Activated CD4-positive, alpha-beta T cell treated with anti-CD3 and anti-CD28 coated beads, Interleukin-2, amount 10 ng/mL, durations not matched to agents 7 days and 5 days (primary cell): ENCODE results near the gene DNAJC5G. TPM values are rescaled to one million over a fixed set of nuclear protein-coding genes. Genes with fewer than 3 reads are reported as not detected.

Experiments used
- CTCF ChIA-PET: fragments of 350-600 bp; sonication (Branson Sonifier 250); formaldehyde crosslinking; loops from one replicate; lab custom pipeline; 2021; ENCODE audit warnings: antibody characterized with exemption; lab: Charles Lee
- POLR2A ChIA-PET: fragments of 350-600 bp; sonication (Branson Sonifier 250); formaldehyde crosslinking; loops from one replicate; lab custom pipeline; 2021; ENCODE audit warnings: antibody characterized with exemption; lab: Charles Lee
- DNase-seq: peaks from one replicate; pipeline ENCODE4 v3.0.0-alpha.2; 2020
- H3K27ac Mint-ChIP-seq: one replicate; pipeline ENCODE4 v1.8.0; 2021; ENCODE audit warnings: mild to moderate bottlenecking, moderate library complexity, mixed read lengths
- H3K27me3 Mint-ChIP-seq: one replicate; pipeline ENCODE4 v1.8.0; 2021; ENCODE audit warnings: mixed read lengths
- H3K36me3 Mint-ChIP-seq: one replicate; pipeline ENCODE4 v1.8.0; 2021; ENCODE audit warnings: low read depth, mixed read lengths
- H3K4me1 Mint-ChIP-seq: one replicate; pipeline ENCODE4 v1.8.0; 2021; ENCODE audit warnings: mixed read lengths
- H3K4me3 Mint-ChIP-seq: one replicate; pipeline ENCODE4 v1.8.0; 2021; ENCODE audit warnings: mild to moderate bottlenecking, moderate library complexity, mixed read lengths
- H3K9me3 Mint-ChIP-seq: one replicate; pipeline ENCODE4 v1.8.0; 2021; ENCODE audit warnings: mixed read lengths
- total RNA-seq, 2 experiments: library from RNA; stranded (reverse); gene quantifications; one replicate each; pipeline ENCODE4 v1.2.3, GENCODE V29; 2021

The DNAJC5G gene
- total RNA-seq, 2 experiments from 2014 or later = not detected

- Mint-ChIP-seq H3K4me3 (peak within 1 kb of the TSS; percentile 89), H3K36me3 (peaks cover 19% of the 10 kb centered on the region), H3K27ac (peak within 1 kb of the TSS; percentile 94), H3K9me3 (no peaks in the 10 kb centered on the region), H3K27me3 (no peaks in the 10 kb centered on the region), H3K4me1 (peaks cover 23% of the 10 kb centered on the region)
- CTCF ChIA-PET = interaction anchor here (1.1 to 1.8 kb wide), 7 partner anchors 15 to 235 kb away, joined by 3 to 8 read pairs (median 4); partner anchors contain the start of genes UCN and ZNF513
- POLR2A ChIA-PET = no interaction called here
- DNase-seq = peak; percentile 92
Measured at GRCh38 chr2:27322766-27323595, 47.7 kb downstream of the DNAJC5G start, which contains the start of gene MPV17. Gene MPV17, minus strand, starts transcription at chr2:27323097. Its CDS starts 580 bp downstream, at chr2:27322517.

- H3K9me3 Mint-ChIP-seq = no peaks in the 10 kb centered on the region
- CTCF ChIA-PET = interaction anchor here (0.6 to 1.7 kb wide), 9 partner anchors 16 to 360 kb away, joined by 3 to 5 read pairs (median 3); partner anchors contain the start of genes UCN and ZNF513
- H3K27ac Mint-ChIP-seq = peak overlapping the region; percentile 94
- H3K36me3 Mint-ChIP-seq = peaks cover 27% of the 10 kb centered on the region
- peaks cover 23% of the 10 kb centered on the region for H3K4me1 Mint-ChIP-seq
- H3K4me3 Mint-ChIP-seq = peak overlapping the region; percentile 89
- no peak for DNase-seq
- POLR2A ChIA-PET = no interaction called here
- H3K27me3 Mint-ChIP-seq = no peaks in the 10 kb centered on the region
Measured at GRCh38 chr2:27323596-27324285, 48.5 kb downstream of the DNAJC5G start.

- no peak for DNase-seq
- Mint-ChIP-seq H3K36me3 (peaks cover 32% of the 10 kb centered on the region), H3K9me3 (no peaks in the 10 kb centered on the region), H3K4me3 (peak overlapping the region; percentile 38), H3K4me1 (peaks cover 23% of the 10 kb centered on the region), H3K27me3 (no peaks in the 10 kb centered on the region), H3K27ac (no peak overlapping the region)
- ChIA-PET CTCF (interaction anchor here (0.6 to 1.5 kb wide), 4 partner anchors 21 to 359 kb away, joined by 3 to 4 read pairs (median 3); no protein-coding TSS in a partner anchor), POLR2A (no interaction called here)
Measured at GRCh38 chr2:27324720-27325119, 49.5 kb downstream of the DNAJC5G start.

Other genes with a start within 250 kb of the DNAJC5G start
- gene TMEM214, start 242.5 kb upstream of the DNAJC5G start, total RNA-seq = 10 to 100 TPM; 73.2 to 77.1 TPM
- 10 to 100 TPM; 17.9 to 19.1 TPM for gene AGBL5, start 223.8 kb upstream of the DNAJC5G start, total RNA-seq
- gene OST4, start 203.8 kb upstream of the DNAJC5G start, total RNA-seq = 100 to 1,000 TPM; 309 to 386 TPM
- under 1 TPM; 0.56 to 0.64 TPM for gene EMILIN1, start 196.8 kb upstream of the DNAJC5G start, total RNA-seq
- 10 to 100 TPM in 1 of 2 experiments, 1 to 10 TPM in 1; 9.7 to 10.6 TPM for gene KHK, start 188.7 kb upstream of the DNAJC5G start, total RNA-seq
- 1 to 10 TPM in 1 of 2 experiments, under 1 TPM in 1; 0.92 to 1.3 TPM for gene CGREF1, start 156.3 kb upstream of the DNAJC5G start, total RNA-seq
- gene ABHD1, start 151.6 kb upstream of the DNAJC5G start, total RNA-seq = under 1 TPM; 0.10 to 0.25 TPM
- gene PREB, start 140.8 kb upstream of the DNAJC5G start, total RNA-seq = 10 to 100 TPM; 60.0 to 65.3 TPM
- not detected for gene PRR30, start 136.0 kb upstream of the DNAJC5G start, total RNA-seq
- not detected for gene TCF23, start 126.4 kb upstream of the DNAJC5G start, total RNA-seq
- gene ATRAID, start 63.4 kb upstream of the DNAJC5G start, total RNA-seq = 10 to 100 TPM; 72.5 to 81.8 TPM
- gene SLC5A6, start 63.2 kb upstream of the DNAJC5G start, total RNA-seq = 10 to 100 TPM; 34.2 to 39.2 TPM
- gene CAD, start 58.1 kb upstream of the DNAJC5G start, total RNA-seq = 10 to 100 TPM; 63.7 to 66.1 TPM
- gene SLC30A3, start 12.4 kb upstream of the DNAJC5G start, total RNA-seq = under 1 TPM; 0.23 to 0.45 TPM
- gene TRIM54, start 7.0 kb downstream of the DNAJC5G start, total RNA-seq = not detected
- gene UCN, start 33.0 kb downstream of the DNAJC5G start, total RNA-seq = 1 to 10 TPM; 2.3 to 2.8 TPM
- 10 to 100 TPM; 80.8 to 83.6 TPM for gene MPV17, start 47.7 kb downstream of the DNAJC5G start, total RNA-seq
- gene GTF3C2, start 81.3 kb downstream of the DNAJC5G start, total RNA-seq = 10 to 100 TPM; 54.3 to 59.0 TPM
- gene EIF2B4, start 94.9 kb downstream of the DNAJC5G start, total RNA-seq = 10 to 100 TPM; 40.9 to 42.2 TPM
- gene SNX17, start 95.2 kb downstream of the DNAJC5G start, total RNA-seq = 100 to 1,000 TPM; 109 to 120 TPM
- 10 to 100 TPM; 14.3 to 15.4 TPM for gene ZNF513, start 105.3 kb downstream of the DNAJC5G start, total RNA-seq
- gene PPM1G, start 134.2 kb downstream of the DNAJC5G start, total RNA-seq = 100 to 1,000 TPM; 109 TPM
- 10 to 100 TPM; 77.1 to 82.3 TPM for gene NRBP1, start 153.2 kb downstream of the DNAJC5G start, total RNA-seq
- 1 to 10 TPM; 7.1 to 8.3 TPM for gene KRTCAP3, start 166.9 kb downstream of the DNAJC5G start, total RNA-seq
- 1 to 10 TPM; 9.3 to 9.8 TPM for gene IFT172, start 214.3 kb downstream of the DNAJC5G start, total RNA-seq
- gene FNDC4, start 219.8 kb downstream of the DNAJC5G start, total RNA-seq = not detected
- not detected for gene GCKR, start 221.4 kb downstream of the DNAJC5G start, total RNA-seq